SU-DHL-6 (cell line): Measurements from ENCODE around the gene SMOC2.

ENCODE experiments used
- H2AFZ ChIP-seq: fragments of 200-600 bp; sonication (generic); 2 replicates; pipeline ENCODE4 v1.6.1; 2014; ENCODE audit warnings: low read depth, mild to moderate bottlenecking, moderate library complexity, mixed read lengths, antibody characterized with exemption, low read length; ENCODE audit not compliant: severe bottlenecking
- H3F3A ChIP-seq: fragments of 200-600 bp; shearing (Covaris generic); 2 replicates; pipeline ENCODE4 v1.6.0; 2016; ENCODE audit warnings: antibody characterized with exemption, mild to moderate bottlenecking; ENCODE audit not compliant: insufficient read depth
- H3K27ac ChIP-seq: fragments of 200-600 bp; sonication (generic); 2 replicates; pipeline ENCODE4 v1.5.1; 2016; ENCODE audit warnings: low read depth, mild to moderate bottlenecking, low read length, moderate library complexity, mixed read lengths
- H3K27me3 ChIP-seq: fragments of 200-600 bp; sonication (generic), shearing (Covaris generic); 2 replicates; pipeline ENCODE4 v1.6.0; 2014; ENCODE audit warnings: mild to moderate bottlenecking, low read length
- H3K36me3 ChIP-seq: fragments of 200-600 bp; sonication (generic); 2 replicates; pipeline ENCODE4 v1.6.1; 2014; ENCODE audit warnings: mild to moderate bottlenecking, low read length, mixed read lengths
- H3K4me2 ChIP-seq: fragments of 300-600, 200-600 bp; shearing (Covaris generic), sonication (generic); 2 replicates; pipeline ENCODE4 v1.6.0; 2014; ENCODE audit warnings: low read length, low read depth, mild to moderate bottlenecking; ENCODE audit not compliant: poor library complexity, severe bottlenecking
- H3K4me3 ChIP-seq: fragments of 200-600 bp; sonication (generic); 2 replicates; pipeline ENCODE4 v1.5.1; 2014; ENCODE audit warnings: antibody characterized with exemption, low read length, mild to moderate bottlenecking, mixed read lengths; ENCODE audit not compliant: insufficient read depth, poor library complexity, severe bottlenecking
- H3K79me2 ChIP-seq: fragments of 200-600 bp; sonication (generic); 2 replicates; pipeline ENCODE4 v1.6.1; 2014; ENCODE audit warnings: mild to moderate bottlenecking, low read length, moderate library complexity; ENCODE audit not compliant: insufficient read depth
- H3K9ac ChIP-seq: fragments of 200-600 bp; sonication (generic); 2 replicates; pipeline ENCODE4 v1.7.0; 2014; ENCODE audit warnings: mild to moderate bottlenecking, low read length
- H3K9me2 ChIP-seq: fragments of 200-600 bp; sonication (generic); replicated peaks from 2 replicates; pipeline ENCODE4 v1.6.1; 2014; ENCODE audit warnings: low read length; ENCODE audit not compliant: insufficient read depth
- H3K9me3 ChIP-seq: fragments of 200-600 bp; sonication (generic); 2 replicates; pipeline ENCODE4 v1.6.1; 2014; ENCODE audit warnings: low read length, mixed read lengths; ENCODE audit not compliant: insufficient read depth
- H4K20me1 ChIP-seq: fragments of 200-600 bp; sonication (generic); 2 replicates; pipeline ENCODE4 v1.6.1; 2014; ENCODE audit warnings: low read depth, mild to moderate bottlenecking, antibody characterized with exemption, low read length, moderate library complexity, mixed read lengths
- CTCF ChIP-seq: fragments of 200-600 bp; sonication (generic); IDR thresholded peaks from one replicate; pipeline ENCODE4 v1.5.1; 2017; ENCODE audit warnings: antibody characterized with exemption, mild to moderate bottlenecking, low read length, moderate library complexity; ENCODE audit not compliant: insufficient read depth, poor library complexity, severe bottlenecking
- EZH2phosphoT487 ChIP-seq: fragments of 200-600 bp; sonication (generic), shearing (Covaris generic); conservative IDR thresholded peaks from 2 replicates; pipeline ENCODE4 v1.6.1; 2018; ENCODE audit warnings: mild to moderate bottlenecking, antibody characterized with exemption, low read length, moderate library complexity, mixed read lengths

SMOC2 gene

DNA sequence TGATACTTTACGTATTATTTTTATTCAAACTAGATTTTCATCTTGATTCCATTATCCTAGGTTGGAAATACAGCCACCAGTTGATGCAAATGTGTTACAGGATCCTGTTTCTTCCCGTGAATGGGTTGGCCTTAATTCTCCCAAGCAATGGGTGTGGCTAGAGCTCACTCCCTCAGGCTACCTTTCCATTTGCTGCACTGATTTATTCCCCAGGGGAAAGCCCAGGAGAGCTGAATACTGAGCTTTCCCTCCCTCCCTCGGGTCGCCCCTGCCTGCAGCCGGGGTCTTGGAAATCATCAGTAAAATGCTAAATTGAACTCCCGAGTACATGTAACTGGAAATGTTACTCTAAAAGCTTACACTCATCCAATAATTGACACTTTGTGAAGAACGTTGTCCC lies 9.9 kb downstream of the SMOC2 start:
- Histone ChIP-seq H3F3A (no peaks in the 10 kb centered on the region), H4K20me1 (no peaks in the 10 kb centered on the region), H3K4me3 (no peak overlapping the region), H3K27ac (no peak overlapping the region), H3K27me3 (no peaks in the 10 kb centered on the region), H3K4me2 (no peak overlapping the region), H3K36me3 (no peaks in the 10 kb centered on the region), H3K9me2 (no peaks in the 10 kb centered on the region), H3K9me3 (no peaks in the 10 kb centered on the region), H3K9ac (no peak overlapping the region), H3K79me2 (no peaks in the 10 kb centered on the region), H2AFZ (no peak overlapping the region)
- TF ChIP-seq CTCF (no peak), EZH2phosphoT487 (no peak)

GRCh38 chr6:168451805-168452517 lies 11.0 kb downstream of the SMOC2 start:
- no peak overlapping the region for H2AFZ ChIP-seq
- H3K9me2 ChIP-seq = no peaks in the 10 kb centered on the region
- H3K9ac ChIP-seq = no peak overlapping the region
- no peak overlapping the region for H3K4me2 ChIP-seq
- no peak overlapping the region for H3K27ac ChIP-seq
- no peaks in the 10 kb centered on the region for H3K36me3 ChIP-seq
- no peaks in the 10 kb centered on the region for H3K9me3 ChIP-seq
- no peak overlapping the region for H3K4me3 ChIP-seq
- H3F3A ChIP-seq = no peaks in the 10 kb centered on the region
- no peaks in the 10 kb centered on the region for H3K27me3 ChIP-seq
- H4K20me1 ChIP-seq = no peaks in the 10 kb centered on the region
- H3K79me2 ChIP-seq = no peaks in the 10 kb centered on the region
- TF ChIP-seq EZH2phosphoT487 = no peak
- TF ChIP-seq CTCF = no peak

- Histone ChIP-seq H3K27me3 (no peaks in the 10 kb centered on the region), H3K36me3 (no peaks in the 10 kb centered on the region)
- TF ChIP-seq CTCF (no peak), EZH2phosphoT487 (no peak)
Measured at GRCh38 chr6:168452685-168453377, 11.8 kb downstream of the SMOC2 start.

More at GRCh38 chr6:168452685-168453377, 11.8 kb downstream of the SMOC2 start:
- H3K9ac ChIP-seq = no peak overlapping the region
- no peaks in the 10 kb centered on the region for H3K79me2 ChIP-seq
- no peak overlapping the region for H3K4me3 ChIP-seq
- no peaks in the 10 kb centered on the region for H3K9me3 ChIP-seq
- no peaks in the 10 kb centered on the region for H4K20me1 ChIP-seq
- H3K27ac ChIP-seq = no peak overlapping the region
- H2AFZ ChIP-seq = no peak overlapping the region
- H3K4me2 ChIP-seq = no peak overlapping the region
- H3K9me2 ChIP-seq = no peaks in the 10 kb centered on the region
- no peaks in the 10 kb centered on the region for H3F3A ChIP-seq
